Measurements from ENCODE around the gene KCNJ9. TPM values are rescaled to one million over a fixed set of nuclear protein-coding genes. Genes with fewer than 3 reads are reported as not detected.
A peak's percentile ranks its signal among the peaks of the same experiment; 100 is the strongest.

Gene KCNJ9
- total RNA-seq, 1 experiment from 2014 or later: 0.09 TPM

DNA sequence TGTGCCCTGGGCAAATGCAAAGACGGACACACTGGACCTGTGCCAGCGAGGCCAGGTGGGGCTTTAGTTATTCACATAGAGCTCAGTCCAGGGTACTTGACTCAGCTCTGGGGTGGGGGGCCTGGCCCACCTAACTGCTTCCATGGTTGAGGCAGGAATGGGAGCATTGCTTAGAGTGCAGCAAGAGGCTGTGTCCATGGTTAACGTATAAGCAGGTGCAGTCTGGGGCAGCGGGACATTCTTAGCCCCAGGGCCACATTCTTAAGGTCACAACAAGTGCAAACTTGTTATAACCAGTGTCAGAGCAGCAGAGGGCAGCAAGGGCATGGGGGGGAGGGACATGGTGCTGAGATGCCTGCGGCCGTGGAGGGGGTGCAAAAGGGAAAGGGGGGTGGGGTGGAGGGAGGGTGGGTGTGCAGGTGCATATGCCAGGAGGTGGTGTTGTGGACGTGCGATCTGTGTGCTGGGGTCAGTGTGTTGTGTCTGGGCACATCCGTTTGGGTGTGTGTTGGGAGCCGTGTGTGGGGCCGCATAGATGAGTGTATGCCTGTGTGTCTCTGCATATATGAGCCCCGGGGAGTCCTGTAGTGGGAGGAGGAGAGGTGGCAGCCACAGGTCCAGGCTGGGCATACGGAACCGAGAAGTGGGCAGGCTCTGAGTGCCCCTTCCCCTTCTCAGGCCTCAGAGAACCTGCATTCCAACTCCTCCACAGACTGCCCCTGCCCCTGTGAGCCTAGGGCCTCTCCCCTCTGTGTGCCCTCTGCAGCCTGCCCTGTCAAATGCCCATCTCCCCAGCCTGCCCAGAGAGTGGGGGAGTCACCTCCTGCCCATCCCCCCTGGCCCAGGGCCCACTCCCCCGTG lies 19.7 kb upstream of the KCNJ9 start (continued):
- TF ChIP-seq FOXP1 (CRISPR knock-in tag; IDR thresholded peaks at IDR 0.05; ENCODE audit: borderline replicate concordance): no peak
- TF ChIP-seq, protein P1, sequence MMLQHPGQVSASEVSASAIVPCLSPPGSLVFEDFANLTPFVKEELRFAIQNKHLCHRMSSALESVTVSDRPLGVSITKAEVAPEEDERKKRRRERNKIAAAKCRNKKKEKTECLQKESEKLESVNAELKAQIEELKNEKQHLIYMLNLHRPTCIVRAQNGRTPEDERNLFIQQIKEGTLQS (CRISPR knock-in tag; conservative IDR thresholded peaks at IDR 0.05): no peak
- TF ChIP-seq, protein P2, sequence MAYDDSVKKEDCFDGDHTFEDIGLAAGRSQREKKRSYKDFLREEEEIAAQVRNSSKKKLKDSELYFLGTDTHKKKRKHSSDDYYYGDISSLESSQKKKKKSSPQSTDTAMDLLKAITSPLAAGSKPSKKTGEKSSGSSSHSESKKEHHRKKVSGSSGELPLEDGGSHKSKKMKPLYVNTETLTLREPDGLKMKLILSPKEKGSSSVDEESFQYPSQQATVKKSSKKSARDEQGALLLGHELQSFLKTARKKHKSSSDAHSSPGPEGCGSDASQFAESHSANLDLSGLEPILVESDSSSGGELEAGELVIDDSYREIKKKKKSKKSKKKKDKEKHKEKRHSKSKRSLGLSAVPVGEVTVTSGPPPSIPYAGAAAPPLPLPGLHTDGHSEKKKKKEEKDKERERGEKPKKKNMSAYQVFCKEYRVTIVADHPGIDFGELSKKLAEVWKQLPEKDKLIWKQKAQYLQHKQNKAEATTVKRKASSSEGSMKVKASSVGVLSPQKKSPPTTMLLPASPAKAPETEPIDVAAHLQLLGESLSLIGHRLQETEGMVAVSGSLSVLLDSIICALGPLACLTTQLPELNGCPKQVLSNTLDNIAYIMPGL (CRISPR knock-in tag; IDR thresholded peaks at IDR 0.05): no peak
- TF ChIP-seq, protein P3, sequence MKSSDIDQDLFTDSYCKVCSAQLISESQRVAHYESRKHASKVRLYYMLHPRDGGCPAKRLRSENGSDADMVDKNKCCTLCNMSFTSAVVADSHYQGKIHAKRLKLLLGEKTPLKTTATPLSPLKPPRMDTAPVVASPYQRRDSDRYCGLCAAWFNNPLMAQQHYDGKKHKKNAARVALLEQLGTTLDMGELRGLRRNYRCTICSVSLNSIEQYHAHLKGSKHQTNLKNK (CRISPR knock-in tag; IDR thresholded peaks at IDR 0.05): no peak

DNA sequence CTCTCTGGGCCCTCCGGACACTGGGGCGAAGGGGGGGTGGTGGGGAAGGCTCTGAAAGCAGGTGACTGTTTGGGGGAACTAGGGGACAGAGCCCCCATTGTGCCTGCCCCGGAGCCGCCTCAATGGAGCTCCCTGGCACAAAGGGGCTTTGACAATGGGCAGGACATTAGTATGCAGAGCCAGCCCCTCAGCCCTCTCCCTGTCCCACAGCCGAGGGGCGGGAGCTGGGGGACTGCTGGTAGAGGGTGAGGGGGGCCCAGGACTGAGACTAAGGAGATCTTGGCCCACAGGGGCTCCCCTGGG lies 19.2 kb upstream of the KCNJ9 start:
- peaks cover 25% of the 10 kb centered on the region for H3K4me1 Mint-ChIP-seq
- no peak for TF ChIP-seq ZNF263 (CRISPR knock-in tag; IDR thresholded peaks at IDR 0.05; ENCODE audit: low read depth)
- TF ChIP-seq, protein P4, sequence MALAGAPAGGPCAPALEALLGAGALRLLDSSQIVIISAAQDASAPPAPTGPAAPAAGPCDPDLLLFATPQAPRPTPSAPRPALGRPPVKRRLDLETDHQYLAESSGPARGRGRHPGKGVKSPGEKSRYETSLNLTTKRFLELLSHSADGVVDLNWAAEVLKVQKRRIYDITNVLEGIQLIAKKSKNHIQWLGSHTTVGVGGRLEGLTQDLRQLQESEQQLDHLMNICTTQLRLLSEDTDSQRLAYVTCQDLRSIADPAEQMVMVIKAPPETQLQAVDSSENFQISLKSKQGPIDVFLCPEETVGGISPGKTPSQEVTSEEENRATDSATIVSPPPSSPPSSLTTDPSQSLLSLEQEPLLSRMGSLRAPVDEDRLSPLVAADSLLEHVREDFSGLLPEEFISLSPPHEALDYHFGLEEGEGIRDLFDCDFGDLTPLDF (CRISPR knock-in tag; IDR thresholded peaks at IDR 0.05): no peak
- TF ChIP-seq, protein P5, sequence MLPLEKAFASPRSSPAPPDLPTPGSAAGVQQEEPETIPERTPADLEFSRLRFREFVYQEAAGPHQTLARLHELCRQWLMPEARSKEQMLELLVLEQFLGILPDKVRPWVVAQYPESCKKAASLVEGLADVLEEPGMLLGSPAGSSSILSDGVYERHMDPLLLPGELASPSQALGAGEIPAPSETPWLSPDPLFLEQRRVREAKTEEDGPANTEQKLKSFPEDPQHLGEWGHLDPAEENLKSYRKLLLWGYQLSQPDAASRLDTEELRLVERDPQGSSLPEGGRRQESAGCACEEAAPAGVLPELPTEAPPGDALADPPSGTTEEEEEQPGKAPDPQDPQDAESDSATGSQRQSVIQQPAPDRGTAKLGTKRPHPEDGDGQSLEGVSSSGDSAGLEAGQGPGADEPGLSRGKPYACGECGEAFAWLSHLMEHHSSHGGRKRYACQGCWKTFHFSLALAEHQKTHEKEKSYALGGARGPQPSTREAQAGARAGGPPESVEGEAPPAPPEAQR (CRISPR knock-in tag; IDR thresholded peaks at IDR 0.05): no peak
- TF ChIP-seq NR3C1 (CRISPR knock-in tag; conservative IDR thresholded peaks at IDR 0.05; ENCODE audit: low read depth): no peak
- TF ChIP-seq, protein P6, sequence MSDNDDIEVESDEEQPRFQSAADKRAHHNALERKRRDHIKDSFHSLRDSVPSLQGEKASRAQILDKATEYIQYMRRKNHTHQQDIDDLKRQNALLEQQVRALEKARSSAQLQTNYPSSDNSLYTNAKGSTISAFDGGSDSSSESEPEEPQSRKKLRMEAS (CRISPR knock-in tag; IDR thresholded peaks at IDR 0.05): no peak
- no peak for TF ChIP-seq SOX15 (CRISPR knock-in tag; IDR thresholded peaks at IDR 0.05)
- TF ChIP-seq, protein P7, sequence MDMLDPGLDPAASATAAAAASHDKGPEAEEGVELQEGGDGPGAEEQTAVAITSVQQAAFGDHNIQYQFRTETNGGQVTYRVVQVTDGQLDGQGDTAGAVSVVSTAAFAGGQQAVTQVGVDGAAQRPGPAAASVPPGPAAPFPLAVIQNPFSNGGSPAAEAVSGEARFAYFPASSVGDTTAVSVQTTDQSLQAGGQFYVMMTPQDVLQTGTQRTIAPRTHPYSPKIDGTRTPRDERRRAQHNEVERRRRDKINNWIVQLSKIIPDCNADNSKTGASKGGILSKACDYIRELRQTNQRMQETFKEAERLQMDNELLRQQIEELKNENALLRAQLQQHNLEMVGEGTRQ (CRISPR knock-in tag; IDR thresholded peaks at IDR 0.05): no peak
- TF ChIP-seq TCF7 (CRISPR knock-in tag; IDR thresholded peaks at IDR 0.05; ENCODE audit: low read depth): no peak
- no peak for TF ChIP-seq ZNF317 (CRISPR knock-in tag; IDR thresholded peaks at IDR 0.05; ENCODE audit: borderline replicate concordance, low read depth)
- TF ChIP-seq ETV6 (CRISPR knock-in tag; IDR thresholded peaks at IDR 0.05): no peak
- TF ChIP-seq NR2C2 (CRISPR knock-in tag; IDR thresholded peaks at IDR 0.05): no peak
- TF ChIP-seq ZNF121 (CRISPR knock-in tag; IDR thresholded peaks at IDR 0.05): no peak
- no peak overlapping the region for H3K27ac Mint-ChIP-seq
- POLR2A ChIA-PET: interaction anchor here (1.0 kb wide), 1 partner anchor 8 kb away, joined by 3 read pairs; the partner anchor contains the start of gene KCNJ10
- ATAC-seq (peak; percentile 32), DNase-seq (ENCODE audit: low spot score) (no peak)
- no peaks in the 10 kb centered on the region for H3K36me3 Mint-ChIP-seq
- H3K27me3 Mint-ChIP-seq (ENCODE audit: low read depth): peaks cover 12% of the 10 kb centered on the region
- CTCF ChIA-PET: interaction anchor here (1.0 to 31.0 kb wide), 5 partner anchors 13 to 131 kb away, joined by 3 to 978 read pairs (median 6); partner anchors contain the start of genes ATP1A2, KCNJ10 and KCNJ9
- H3K4me3 Mint-ChIP-seq: no peak overlapping the region
- H3K9me3 Mint-ChIP-seq: no peaks in the 10 kb centered on the region

DNA sequence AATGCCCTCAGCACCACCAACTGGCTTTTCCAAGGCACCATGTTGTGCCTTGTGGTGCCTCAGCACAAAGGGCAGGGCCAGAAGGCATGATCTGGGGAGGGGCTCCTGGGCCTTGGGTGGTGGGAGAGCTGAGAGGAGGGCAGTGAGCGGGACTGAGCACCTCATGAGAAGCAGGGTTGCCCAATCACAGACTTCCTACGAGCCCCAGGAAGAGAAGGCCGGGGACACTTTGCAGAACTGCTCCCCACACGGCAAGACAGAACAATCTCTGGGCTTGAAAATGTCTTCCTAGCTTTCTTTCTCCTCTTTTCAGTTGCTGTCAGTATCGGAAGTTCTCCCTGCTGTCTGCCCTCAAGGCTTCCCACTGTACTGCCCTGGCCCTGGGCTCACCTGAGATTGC lies 18.2 kb upstream of the KCNJ9 start:
- H3K27ac Mint-ChIP-seq: no peak overlapping the region
- no peak for DNase-seq (ENCODE audit: low spot score)
- H3K4me1 Mint-ChIP-seq: peaks cover 32% of the 10 kb centered on the region
- TF ChIP-seq, protein P8, sequence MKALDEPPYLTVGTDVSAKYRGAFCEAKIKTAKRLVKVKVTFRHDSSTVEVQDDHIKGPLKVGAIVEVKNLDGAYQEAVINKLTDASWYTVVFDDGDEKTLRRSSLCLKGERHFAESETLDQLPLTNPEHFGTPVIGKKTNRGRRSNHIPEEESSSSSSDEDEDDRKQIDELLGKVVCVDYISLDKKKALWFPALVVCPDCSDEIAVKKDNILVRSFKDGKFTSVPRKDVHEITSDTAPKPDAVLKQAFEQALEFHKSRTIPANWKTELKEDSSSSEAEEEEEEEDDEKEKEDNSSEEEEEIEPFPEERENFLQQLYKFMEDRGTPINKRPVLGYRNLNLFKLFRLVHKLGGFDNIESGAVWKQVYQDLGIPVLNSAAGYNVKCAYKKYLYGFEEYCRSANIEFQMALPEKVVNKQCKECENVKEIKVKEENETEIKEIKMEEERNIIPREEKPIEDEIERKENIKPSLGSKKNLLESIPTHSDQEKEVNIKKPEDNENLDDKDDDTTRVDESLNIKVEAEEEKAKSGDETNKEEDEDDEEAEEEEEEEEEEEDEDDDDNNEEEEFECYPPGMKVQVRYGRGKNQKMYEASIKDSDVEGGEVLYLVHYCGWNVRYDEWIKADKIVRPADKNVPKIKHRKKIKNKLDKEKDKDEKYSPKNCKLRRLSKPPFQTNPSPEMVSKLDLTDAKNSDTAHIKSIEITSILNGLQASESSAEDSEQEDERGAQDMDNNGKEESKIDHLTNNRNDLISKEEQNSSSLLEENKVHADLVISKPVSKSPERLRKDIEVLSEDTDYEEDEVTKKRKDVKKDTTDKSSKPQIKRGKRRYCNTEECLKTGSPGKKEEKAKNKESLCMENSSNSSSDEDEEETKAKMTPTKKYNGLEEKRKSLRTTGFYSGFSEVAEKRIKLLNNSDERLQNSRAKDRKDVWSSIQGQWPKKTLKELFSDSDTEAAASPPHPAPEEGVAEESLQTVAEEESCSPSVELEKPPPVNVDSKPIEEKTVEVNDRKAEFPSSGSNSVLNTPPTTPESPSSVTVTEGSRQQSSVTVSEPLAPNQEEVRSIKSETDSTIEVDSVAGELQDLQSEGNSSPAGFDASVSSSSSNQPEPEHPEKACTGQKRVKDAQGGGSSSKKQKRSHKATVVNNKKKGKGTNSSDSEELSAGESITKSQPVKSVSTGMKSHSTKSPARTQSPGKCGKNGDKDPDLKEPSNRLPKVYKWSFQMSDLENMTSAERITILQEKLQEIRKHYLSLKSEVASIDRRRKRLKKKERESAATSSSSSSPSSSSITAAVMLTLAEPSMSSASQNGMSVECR (CRISPR knock-in tag; IDR thresholded peaks at IDR 0.05; ENCODE audit: borderline replicate concordance): no peak
- TF ChIP-seq, protein P9, sequence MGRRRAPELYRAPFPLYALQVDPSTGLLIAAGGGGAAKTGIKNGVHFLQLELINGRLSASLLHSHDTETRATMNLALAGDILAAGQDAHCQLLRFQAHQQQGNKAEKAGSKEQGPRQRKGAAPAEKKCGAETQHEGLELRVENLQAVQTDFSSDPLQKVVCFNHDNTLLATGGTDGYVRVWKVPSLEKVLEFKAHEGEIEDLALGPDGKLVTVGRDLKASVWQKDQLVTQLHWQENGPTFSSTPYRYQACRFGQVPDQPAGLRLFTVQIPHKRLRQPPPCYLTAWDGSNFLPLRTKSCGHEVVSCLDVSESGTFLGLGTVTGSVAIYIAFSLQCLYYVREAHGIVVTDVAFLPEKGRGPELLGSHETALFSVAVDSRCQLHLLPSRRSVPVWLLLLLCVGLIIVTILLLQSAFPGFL (CRISPR knock-in tag; IDR thresholded peaks at IDR 0.05; ENCODE audit: borderline replicate concordance): no peak
- TF ChIP-seq ZNF138 (CRISPR knock-in tag; conservative IDR thresholded peaks at IDR 0.05) (no peak), MYBL2 (CRISPR knock-in tag; IDR thresholded peaks at IDR 0.05) (no peak)

More for the DNA sequence above, 18.2 kb upstream of the KCNJ9 start:
- Mint-ChIP-seq H3K9me3 (no peaks in the 10 kb centered on the region), H3K36me3 (no peaks in the 10 kb centered on the region), H3K4me3 (no peak overlapping the region), H3K27me3 (ENCODE audit: low read depth) (peaks cover 20% of the 10 kb centered on the region)
- ATAC-seq: no peak
- POLR2A ChIA-PET: no interaction called here
- CTCF ChIA-PET: interaction anchor here (0.9 to 31.0 kb wide), 5 partner anchors 12 to 130 kb away, joined by 3 to 978 read pairs (median 5); partner anchors contain the start of genes KCNJ10 and KCNJ9
